LHCN-M2 (cell line): ENCODE data around the gene MYLK3. TPM values are rescaled to one million over a fixed set of nuclear protein-coding genes. Genes with fewer than 3 reads are reported as not detected.

Experiments
- DNase-seq: peaks from one replicate; pipeline ENCODE4 v3.0.0-alpha.2; 2012; ENCODE audit warnings: low read depth
- total RNA-seq: library from RNA; depleted of rRNA; stranded (reverse); fragments of >200 nt; gene quantifications from 2 replicates; pipeline ENCODE4 v1.2.3, GENCODE V29; 2014

MYLK3 gene
- total RNA-seq, 1 experiment from 2014 or later: 0.06 TPM

GRCh38 chr16:46728806-46729205 lies 19.3 kb downstream of the MYLK3 start:
- DNase-seq: no peak

- no peak for DNase-seq
Measured at GRCh38 chr16:46727630-46728029, 20.5 kb downstream of the MYLK3 start.

GRCh38 chr16:46727184-46727583 lies 21.0 kb downstream of the MYLK3 start:
- no peak for DNase-seq

- no peak for DNase-seq
Measured at GRCh38 chr16:46721885-46722284, 26.3 kb downstream of the MYLK3 start.

GRCh38 chr16:46720619-46721018 lies 27.5 kb downstream of the MYLK3 start:
- no peak for DNase-seq

GRCh38 chr16:46719528-46719927 lies 28.6 kb downstream of the MYLK3 start:
- no peak for DNase-seq

- no peak for DNase-seq
Measured at GRCh38 chr16:46718214-46718613, 29.9 kb downstream of the MYLK3 start.

- DNase-seq: no peak
Measured at GRCh38 chr16:46717692-46718091, 30.5 kb downstream of the MYLK3 start.

GRCh38 chr16:46715769-46716305 lies 32.3 kb downstream of the MYLK3 start:
- peak; percentile 26 for DNase-seq

- no peak for DNase-seq
Measured at GRCh38 chr16:46714797-46715591, 33.1 kb downstream of the MYLK3 start.

- DNase-seq: no peak
Measured at GRCh38 chr16:46713634-46714033, 34.5 kb downstream of the MYLK3 start.

GRCh38 chr16:46712911-46713310 lies 35.2 kb downstream of the MYLK3 start:
- no peak for DNase-seq

- DNase-seq: no peak
Measured at GRCh38 chr16:46711106-46712058, 36.8 kb downstream of the MYLK3 start.

- DNase-seq: no peak
Measured at GRCh38 chr16:46709469-46710005, 38.6 kb downstream of the MYLK3 start.

GRCh38 chr16:46706642-46707041 lies 41.5 kb downstream of the MYLK3 start:
- DNase-seq: no peak

- DNase-seq: no peak
Measured at GRCh38 chr16:46702030-46702429, 46.1 kb downstream of the MYLK3 start.

GRCh38 chr16:46701615-46702014 lies 46.5 kb downstream of the MYLK3 start:
- DNase-seq: no peak

GRCh38 chr16:46700048-46700447 lies 48.1 kb downstream of the MYLK3 start:
- DNase-seq: no peak

GRCh38 chr16:46696957-46697356 lies 51.2 kb downstream of the MYLK3 start:
- DNase-seq: no peak

- no peak for DNase-seq
Measured at GRCh38 chr16:46695937-46696336, 52.2 kb downstream of the MYLK3 start.

- no peak for DNase-seq
Measured at GRCh38 chr16:46693598-46693997, 54.5 kb downstream of the MYLK3 start.

GRCh38 chr16:46691726-46692125 lies 56.4 kb downstream of the MYLK3 start:
- no peak for DNase-seq
